Measurements from ENCODE around the gene MAGEA1. TPM values are rescaled to one million over a fixed set of nuclear protein-coding genes. Genes with fewer than 3 reads are reported as not detected.
"Not testable (repeated sequence)": the region's sequence is repeated elsewhere in the genome, so short reads cannot be mapped to it uniquely, and the experiment has no call there.

Gene MAGEA1, protein sequence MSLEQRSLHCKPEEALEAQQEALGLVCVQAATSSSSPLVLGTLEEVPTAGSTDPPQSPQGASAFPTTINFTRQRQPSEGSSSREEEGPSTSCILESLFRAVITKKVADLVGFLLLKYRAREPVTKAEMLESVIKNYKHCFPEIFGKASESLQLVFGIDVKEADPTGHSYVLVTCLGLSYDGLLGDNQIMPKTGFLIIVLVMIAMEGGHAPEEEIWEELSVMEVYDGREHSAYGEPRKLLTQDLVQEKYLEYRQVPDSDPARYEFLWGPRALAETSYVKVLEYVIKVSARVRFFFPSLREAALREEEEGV
- not detected for total RNA-seq

DNA sequence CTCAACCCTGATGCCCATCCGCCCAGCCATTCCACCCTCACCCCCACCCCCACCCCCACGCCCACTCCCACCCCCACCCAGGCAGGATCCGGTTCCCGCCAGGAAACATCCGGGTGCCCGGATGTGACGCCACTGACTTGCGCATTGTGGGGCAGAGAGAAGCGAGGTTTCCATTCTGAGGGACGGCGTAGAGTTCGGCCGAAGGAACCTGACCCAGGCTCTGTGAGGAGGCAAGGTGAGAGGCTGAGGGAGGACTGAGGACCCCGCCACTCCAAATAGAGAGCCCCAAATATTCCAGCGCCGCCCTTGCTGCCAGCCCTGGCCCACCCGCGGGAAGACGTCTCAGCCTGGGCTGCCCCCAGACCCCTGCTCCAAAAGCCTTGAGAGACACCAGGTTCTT is at the start of gene MAGEA1:
Gene MAGEA1, plus strand, starts transcription at position 154 of the 400 bp plus-strand sequence. CDS start 3,106 bp downstream, outside the sequence.
- Mint-ChIP-seq H3K27me3 (peaks cover 0 to 16% of the 10 kb centered on the region in 2 donors), H3K4me3 (no peak within 1 kb of the TSS), H3K36me3 (no peaks in the 10 kb centered on the region), H3K9me3 (no peaks in the 10 kb centered on the region), H3K27ac (no peak within 1 kb of the TSS), H3K4me1 (ENCODE audit: low read depth in 2 of 2) (no peaks in the 10 kb centered on the region)
- ATAC-seq (no peak), DNase-seq (ENCODE audit: low spot score) (no peak)

DNA sequence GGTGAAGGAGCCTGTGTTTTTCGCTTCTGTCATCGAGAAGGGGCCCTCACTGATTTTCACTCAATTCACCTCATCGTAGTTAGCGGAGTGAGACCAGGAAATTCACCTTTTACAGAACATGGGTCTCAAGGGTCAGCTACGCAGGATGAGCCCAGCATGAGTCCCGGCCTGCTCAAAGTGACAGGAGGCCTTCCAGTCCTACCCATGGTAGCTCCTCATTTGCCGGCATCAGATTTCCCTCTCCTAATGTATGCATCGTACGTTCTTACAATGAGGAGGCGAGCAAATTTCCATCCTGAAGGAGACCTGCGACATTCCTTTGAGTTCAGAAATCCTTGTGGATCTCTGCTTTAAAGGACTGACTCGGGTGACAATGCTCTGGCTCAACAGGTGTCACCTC is 46.2 kb upstream of the MAGEA1 start:
- not testable (repeated sequence) for H3K4me1 Mint-ChIP-seq (ENCODE audit: low read depth in 2 of 2); ATAC-seq; DNase-seq (ENCODE audit: low spot score); H3K36me3 Mint-ChIP-seq; H3K4me3 Mint-ChIP-seq; H3K27me3 Mint-ChIP-seq; H3K9me3 Mint-ChIP-seq; H3K27ac Mint-ChIP-seq

DNA sequence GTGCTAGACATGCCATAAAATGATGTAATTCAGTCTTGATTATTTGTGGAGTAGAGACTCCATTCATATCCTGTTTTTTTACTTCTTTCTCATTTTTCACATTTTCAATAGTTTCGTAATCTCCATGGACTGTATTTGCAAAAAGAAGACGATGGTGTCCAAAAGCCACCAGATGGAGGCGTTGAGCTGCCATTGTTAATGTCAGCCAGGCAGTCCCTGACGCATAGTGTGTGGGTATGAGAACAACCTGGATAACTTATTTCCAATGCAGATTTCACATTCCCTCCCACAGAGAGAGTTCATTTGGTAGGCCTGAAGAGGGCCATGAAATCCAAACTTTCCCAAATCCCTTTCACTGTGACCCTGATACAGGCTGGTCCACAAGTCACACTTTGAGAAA is 40.0 kb upstream of the MAGEA1 start:
- DNase-seq (ENCODE audit: low spot score); H3K27ac Mint-ChIP-seq; H3K36me3 Mint-ChIP-seq; H3K27me3 Mint-ChIP-seq; H3K9me3 Mint-ChIP-seq; H3K4me3 Mint-ChIP-seq; ATAC-seq; H3K4me1 Mint-ChIP-seq (ENCODE audit: low read depth in 2 of 2): not testable (repeated sequence)

DNA sequence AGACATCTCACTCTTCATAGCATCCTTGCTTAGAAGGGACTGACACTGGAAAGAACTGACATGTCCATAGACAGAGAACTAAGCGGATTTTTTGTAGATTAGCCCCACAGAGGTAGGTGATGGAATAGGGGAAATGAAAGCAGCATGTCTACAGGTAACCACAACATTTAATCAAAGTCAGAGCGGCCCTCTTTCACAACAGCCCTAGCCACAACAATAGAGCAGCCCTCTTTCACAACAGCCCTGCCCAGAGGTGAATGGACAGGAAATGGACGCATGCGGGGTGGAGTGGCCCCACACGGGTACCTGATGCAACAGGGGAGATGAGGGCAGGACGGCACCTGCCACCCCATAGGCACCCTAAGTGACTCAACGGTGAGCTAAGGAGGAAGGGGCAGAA is 32.8 kb upstream of the MAGEA1 start:
- H3K9me3 Mint-ChIP-seq, H3K27ac Mint-ChIP-seq: not testable (repeated sequence)
- ATAC-seq, result peak in 1 of 2 donors; percentile 67

DNA sequence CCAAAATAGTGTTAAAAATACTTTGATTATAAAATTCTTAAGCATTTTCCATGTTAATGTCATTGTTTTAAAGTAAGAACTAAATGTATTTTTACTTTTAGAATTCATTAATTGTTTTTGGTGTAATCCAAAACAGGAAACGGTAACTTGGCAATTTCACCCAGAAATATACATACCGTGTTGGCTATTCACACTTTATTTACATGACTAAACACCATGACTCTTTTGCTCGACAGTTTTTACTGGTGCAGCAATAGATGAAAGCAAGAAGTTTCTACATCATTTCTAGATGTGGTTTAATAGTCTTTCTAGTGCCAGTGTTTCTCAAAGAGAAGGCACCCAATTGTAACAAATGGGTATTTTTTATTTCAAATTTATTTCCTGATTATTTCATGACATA is 25.6 kb upstream of the MAGEA1 start:
- Mint-ChIP-seq H3K4me1 (ENCODE audit: low read depth in 2 of 2) (no peaks in the 10 kb centered on the region), H3K27ac (no peak overlapping the region), H3K27me3 (peaks cover 18 to 22% of the 10 kb centered on the region in 2 donors), H3K36me3 (no peaks in the 10 kb centered on the region), H3K4me3 (no peak overlapping the region), H3K9me3 (no peaks in the 10 kb centered on the region)
- no peak for DNase-seq (ENCODE audit: low spot score)
- no peak for ATAC-seq

More for the DNA sequence above, 32.8 kb upstream of the MAGEA1 start:
- not testable (repeated sequence) for DNase-seq (ENCODE audit: low spot score); H3K27me3 Mint-ChIP-seq; H3K36me3 Mint-ChIP-seq; H3K4me3 Mint-ChIP-seq; H3K4me1 Mint-ChIP-seq (ENCODE audit: low read depth in 2 of 2)

DNA sequence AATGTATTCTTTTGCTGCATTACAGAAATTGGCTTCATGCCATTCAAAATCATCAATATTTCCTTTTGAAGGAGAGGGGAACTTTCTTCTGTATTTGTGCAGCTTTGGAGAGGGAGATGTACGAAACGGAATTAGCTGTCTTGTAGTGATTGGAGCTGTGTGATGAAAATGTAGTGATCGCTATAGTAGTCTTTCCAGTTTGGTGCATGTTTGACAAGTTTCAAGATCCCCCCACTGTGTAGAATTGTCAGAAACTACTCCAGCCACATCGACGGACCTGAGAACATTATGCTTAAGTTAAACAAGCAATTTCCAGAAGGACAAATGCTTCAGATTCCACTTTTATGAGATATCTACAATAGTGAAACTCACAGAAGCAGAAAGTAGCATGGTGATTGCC is 21.6 kb upstream of the MAGEA1 start:
- no peaks in the 10 kb centered on the region for H3K36me3 Mint-ChIP-seq
- no peak overlapping the region for H3K27ac Mint-ChIP-seq
- H3K9me3 Mint-ChIP-seq, result no peaks in the 10 kb centered on the region
- H3K4me1 Mint-ChIP-seq (ENCODE audit: low read depth in 2 of 2), result no peaks in the 10 kb centered on the region
- DNase-seq (ENCODE audit: low spot score), result no peak
- H3K27me3 Mint-ChIP-seq, result peaks cover 18 to 25% of the 10 kb centered on the region in 2 donors
- H3K4me3 Mint-ChIP-seq, result no peak overlapping the region
- ATAC-seq, result no peak

DNA sequence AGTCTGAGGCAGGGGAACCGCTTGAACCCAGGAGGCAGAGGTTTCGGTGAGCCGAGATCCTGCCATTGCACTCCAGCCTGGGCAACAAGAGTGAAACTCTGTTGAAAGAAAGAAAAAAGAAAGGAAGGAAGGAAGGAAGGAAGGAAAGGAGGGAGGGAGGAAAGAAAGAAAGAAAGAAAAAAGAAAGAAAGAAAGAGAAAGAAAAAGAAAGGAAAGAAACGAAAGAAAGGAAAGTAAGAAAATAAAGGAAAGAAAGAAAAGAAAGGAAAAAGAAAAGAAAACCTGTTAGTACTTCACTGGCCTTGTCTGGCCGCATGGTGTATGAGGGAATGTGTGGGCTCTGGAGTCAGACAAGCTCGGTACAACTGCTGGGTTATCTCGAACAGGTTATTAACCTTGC is 20.8 kb upstream of the MAGEA1 start:
- Mint-ChIP-seq H3K9me3 (no peaks in the 10 kb centered on the region), H3K36me3 (no peaks in the 10 kb centered on the region), H3K27me3 (peaks cover 18 to 25% of the 10 kb centered on the region in 2 donors), H3K27ac (no peak overlapping the region), H3K4me1 (ENCODE audit: low read depth in 2 of 2) (no peaks in the 10 kb centered on the region), H3K4me3 (no peak overlapping the region)
- no peak for ATAC-seq
- DNase-seq (ENCODE audit: low spot score), result no peak

DNA sequence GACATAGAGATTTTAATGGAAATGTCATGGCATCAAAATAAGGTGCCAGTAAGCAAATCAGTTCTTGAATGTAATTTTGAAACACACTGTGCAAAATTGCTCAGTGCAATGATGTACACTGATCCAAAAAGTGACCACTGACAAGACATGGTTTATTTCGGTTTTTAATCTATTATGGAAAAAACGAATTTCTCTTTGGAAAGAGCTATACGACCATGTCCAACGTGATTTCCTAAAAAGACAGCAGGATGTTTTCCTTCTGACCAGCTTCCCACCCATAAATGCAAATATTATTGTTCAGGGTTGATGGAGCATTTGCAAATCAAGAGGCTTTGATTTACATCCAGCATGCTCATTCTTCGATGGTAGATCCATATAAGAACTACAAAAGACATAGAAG is 17.1 kb upstream of the MAGEA1 start:
- no peak for DNase-seq (ENCODE audit: low spot score)
- Mint-ChIP-seq H3K9me3 (no peaks in the 10 kb centered on the region), H3K4me3 (no peak overlapping the region), H3K36me3 (no peaks in the 10 kb centered on the region), H3K4me1 (ENCODE audit: low read depth in 2 of 2) (no peaks in the 10 kb centered on the region), H3K27ac (no peak overlapping the region), H3K27me3 (peaks cover 0 to 24% of the 10 kb centered on the region in 2 donors)
- no peak for ATAC-seq

DNA sequence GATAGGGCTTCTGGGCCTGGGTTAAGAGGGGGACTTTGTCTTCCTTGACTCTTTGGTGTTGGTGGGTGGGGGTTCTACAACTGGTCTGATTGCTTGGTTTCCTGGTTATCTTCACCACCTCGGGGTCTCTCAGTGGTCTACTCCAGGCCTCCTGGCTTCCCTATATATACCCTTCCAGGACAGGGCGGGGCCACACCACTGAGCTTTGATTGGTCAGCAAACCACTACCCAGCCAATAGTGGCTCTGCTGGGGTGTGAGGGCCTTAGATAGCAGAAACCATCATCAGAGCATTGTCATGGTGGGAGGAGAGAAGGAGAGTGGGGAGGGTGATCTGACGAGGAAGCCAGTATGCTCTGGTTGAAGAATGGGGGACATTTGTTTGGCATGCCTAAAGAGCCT is 14.4 kb upstream of the MAGEA1 start:
- H3K36me3 Mint-ChIP-seq, result no peaks in the 10 kb centered on the region
- no peak overlapping the region for H3K27ac Mint-ChIP-seq
- H3K9me3 Mint-ChIP-seq, result no peaks in the 10 kb centered on the region
- H3K4me1 Mint-ChIP-seq (ENCODE audit: low read depth in 2 of 2), result no peaks in the 10 kb centered on the region
- ATAC-seq (no peak), DNase-seq (ENCODE audit: low spot score) (no peak)
- no peak overlapping the region for H3K4me3 Mint-ChIP-seq
- peaks cover 0 to 12% of the 10 kb centered on the region in 2 donors for H3K27me3 Mint-ChIP-seq

DNA sequence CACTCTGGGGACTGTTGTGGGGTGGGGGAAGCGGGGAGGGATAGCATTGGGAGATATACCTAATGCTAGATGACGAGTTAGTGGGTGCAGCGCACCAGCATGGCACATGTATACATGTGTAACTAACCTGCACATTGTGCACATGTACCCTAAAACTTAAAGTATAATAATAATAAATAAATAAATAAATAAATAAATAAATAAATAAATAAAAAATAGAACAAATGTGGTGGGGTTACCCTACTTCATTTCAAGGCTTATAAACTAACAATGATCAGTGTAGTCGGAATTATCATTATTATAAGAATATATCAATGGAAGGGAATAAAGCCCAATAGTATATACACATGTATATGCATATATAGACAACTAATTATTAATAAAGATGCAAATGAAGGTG is 10.7 kb upstream of the MAGEA1 start:
- not testable (repeated sequence) for H3K9me3 Mint-ChIP-seq; H3K27ac Mint-ChIP-seq; DNase-seq (ENCODE audit: low spot score); H3K36me3 Mint-ChIP-seq; ATAC-seq; H3K4me3 Mint-ChIP-seq; H3K4me1 Mint-ChIP-seq (ENCODE audit: low read depth in 2 of 2)
- H3K27me3 Mint-ChIP-seq, result peaks cover 10 to 25% of the 10 kb centered on the region in 2 donors

DNA sequence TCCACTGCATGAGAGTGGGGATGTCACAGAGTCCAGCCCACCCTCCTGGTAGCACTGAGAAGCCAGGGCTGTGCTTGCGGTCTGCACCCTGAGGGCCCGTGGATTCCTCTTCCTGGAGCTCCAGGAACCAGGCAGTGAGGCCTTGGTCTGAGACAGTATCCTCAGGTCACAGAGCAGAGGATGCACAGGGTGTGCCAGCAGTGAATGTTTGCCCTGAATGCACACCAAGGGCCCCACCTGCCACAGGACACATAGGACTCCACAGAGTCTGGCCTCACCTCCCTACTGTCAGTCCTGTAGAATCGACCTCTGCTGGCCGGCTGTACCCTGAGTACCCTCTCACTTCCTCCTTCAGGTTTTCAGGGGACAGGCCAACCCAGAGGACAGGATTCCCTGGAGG is 2.7 kb downstream of the MAGEA1 start:
- H3K36me3 Mint-ChIP-seq, result no peaks in the 10 kb centered on the region
- H3K4me3 Mint-ChIP-seq, result no peak overlapping the region
- ATAC-seq (no peak), DNase-seq (ENCODE audit: low spot score) (no peak)
- peaks cover 0 to 8% of the 10 kb centered on the region in 2 donors for H3K27me3 Mint-ChIP-seq
- H3K4me1 Mint-ChIP-seq (ENCODE audit: low read depth in 2 of 2), result no peaks in the 10 kb centered on the region
- H3K9me3 Mint-ChIP-seq, result no peaks in the 10 kb centered on the region
- H3K27ac Mint-ChIP-seq, result no peak overlapping the region

DNA sequence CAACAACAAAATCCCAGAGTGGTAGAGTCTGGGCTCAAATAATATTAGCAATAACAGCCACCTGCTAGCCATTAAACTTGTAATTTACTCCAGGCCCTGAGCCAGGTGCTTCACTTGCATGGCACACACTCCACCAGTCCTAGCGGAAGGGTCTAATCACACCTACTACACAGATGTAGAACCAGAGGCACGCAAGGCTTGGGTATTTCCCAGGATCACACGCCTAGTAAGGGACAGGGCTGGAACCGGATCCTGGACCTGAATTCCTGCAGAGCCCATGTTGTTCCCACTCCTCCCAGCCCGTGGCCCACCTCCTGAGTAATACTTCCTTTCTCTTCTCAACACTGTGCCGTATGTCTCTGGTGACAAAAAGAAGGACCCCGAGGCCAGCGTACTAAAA is 5.7 kb downstream of the MAGEA1 start:
- Mint-ChIP-seq H3K27me3 (peaks cover 7 to 11% of the 10 kb centered on the region in 2 donors), H3K4me3 (no peak overlapping the region), H3K9me3 (no peaks in the 10 kb centered on the region), H3K27ac (no peak overlapping the region), H3K4me1 (ENCODE audit: low read depth in 2 of 2) (no peaks in the 10 kb centered on the region), H3K36me3 (no peaks in the 10 kb centered on the region)
- ATAC-seq (no peak), DNase-seq (ENCODE audit: low spot score) (no peak)

DNA sequence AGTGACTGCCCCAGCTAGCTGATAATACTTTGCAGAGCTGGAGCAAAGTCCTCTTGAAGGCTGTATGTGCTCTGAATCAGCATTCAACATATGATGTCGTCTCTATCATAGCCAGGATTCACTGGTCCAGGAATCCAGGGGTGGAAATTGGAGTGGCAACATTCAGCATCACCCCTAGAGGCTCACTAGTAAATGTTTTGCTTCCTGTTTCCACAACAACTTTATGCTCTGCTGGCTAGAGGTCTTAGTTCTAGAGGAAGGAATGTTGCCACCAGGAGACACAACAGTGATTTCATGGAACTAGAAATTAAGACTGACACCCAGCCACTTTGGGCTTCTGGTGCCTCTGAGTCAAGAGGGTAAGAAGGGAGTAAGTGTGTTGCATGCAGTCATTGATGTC is 11.3 kb downstream of the MAGEA1 start:
- peaks cover 3% of the 10 kb centered on the region for H3K9me3 Mint-ChIP-seq
- DNase-seq (ENCODE audit: low spot score) (no peak), ATAC-seq (no peak)
- H3K27me3 Mint-ChIP-seq, result peaks cover 26 to 33% of the 10 kb centered on the region in 2 donors
- no peak overlapping the region for H3K27ac Mint-ChIP-seq
- H3K4me3 Mint-ChIP-seq, result no peak overlapping the region
- no peaks in the 10 kb centered on the region for H3K36me3 Mint-ChIP-seq
- no peaks in the 10 kb centered on the region for H3K4me1 Mint-ChIP-seq (ENCODE audit: low read depth in 2 of 2)

DNA sequence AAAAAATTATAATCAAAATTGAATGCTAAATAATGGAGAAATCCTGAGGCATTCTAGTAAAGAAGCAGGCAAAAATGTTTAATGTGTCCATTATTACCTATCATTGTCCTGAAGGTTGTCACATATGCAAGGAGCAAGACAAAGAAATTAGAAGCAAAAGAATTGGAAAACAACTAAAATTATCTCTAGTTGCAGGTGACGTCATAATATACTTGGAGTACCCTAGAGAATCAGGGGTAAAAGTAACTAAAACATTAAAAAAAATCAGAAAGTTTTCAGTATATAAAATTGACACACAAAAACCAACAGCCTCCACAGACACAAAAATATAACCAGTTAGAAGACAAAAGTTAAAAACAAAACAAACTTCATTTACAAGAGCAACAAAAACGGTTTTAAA is 21.4 kb downstream of the MAGEA1 start:
- Mint-ChIP-seq H3K36me3 (no peaks in the 10 kb centered on the region), H3K9me3 (no peaks in the 10 kb centered on the region), H3K4me1 (ENCODE audit: low read depth in 2 of 2) (no peaks in the 10 kb centered on the region), H3K4me3 (no peak overlapping the region), H3K27me3 (peaks cover 32 to 34% of the 10 kb centered on the region in 2 donors), H3K27ac (no peak overlapping the region)
- ATAC-seq (no peak), DNase-seq (ENCODE audit: low spot score) (no peak)
